ENCODE measurements around the gene FOSB. TPM values are rescaled to one million over a fixed set of nuclear protein-coding genes. Genes with fewer than 3 reads are reported as not detected.

The FOSB gene
- total and polyA plus RNA-seq, 4 donors = 7.9 to 24.2 (median 16.4) TPM

- TF ChIP-seq, protein P1, sequence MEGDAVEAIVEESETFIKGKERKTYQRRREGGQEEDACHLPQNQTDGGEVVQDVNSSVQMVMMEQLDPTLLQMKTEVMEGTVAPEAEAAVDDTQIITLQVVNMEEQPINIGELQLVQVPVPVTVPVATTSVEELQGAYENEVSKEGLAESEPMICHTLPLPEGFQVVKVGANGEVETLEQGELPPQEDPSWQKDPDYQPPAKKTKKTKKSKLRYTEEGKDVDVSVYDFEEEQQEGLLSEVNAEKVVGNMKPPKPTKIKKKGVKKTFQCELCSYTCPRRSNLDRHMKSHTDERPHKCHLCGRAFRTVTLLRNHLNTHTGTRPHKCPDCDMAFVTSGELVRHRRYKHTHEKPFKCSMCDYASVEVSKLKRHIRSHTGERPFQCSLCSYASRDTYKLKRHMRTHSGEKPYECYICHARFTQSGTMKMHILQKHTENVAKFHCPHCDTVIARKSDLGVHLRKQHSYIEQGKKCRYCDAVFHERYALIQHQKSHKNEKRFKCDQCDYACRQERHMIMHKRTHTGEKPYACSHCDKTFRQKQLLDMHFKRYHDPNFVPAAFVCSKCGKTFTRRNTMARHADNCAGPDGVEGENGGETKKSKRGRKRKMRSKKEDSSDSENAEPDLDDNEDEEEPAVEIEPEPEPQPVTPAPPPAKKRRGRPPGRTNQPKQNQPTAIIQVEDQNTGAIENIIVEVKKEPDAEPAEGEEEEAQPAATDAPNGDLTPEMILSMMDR (IDR thresholded peaks at IDR 0.05; ENCODE audit: control extremely low read depth, extremely low read depth) = no peak
- Histone ChIP-seq H3K27me3 (ENCODE audit: control insufficient read depth in 3 of 3, insufficient read depth in 3 of 3, low read length in 2 of 3) (no peaks in the 10 kb centered on the region), H3K9me3 (ENCODE audit: control insufficient read depth in 4 of 4, insufficient read depth in 3 of 4, low read length in 3 of 4) (no peaks in the 10 kb centered on the region), H3K36me3 (ENCODE audit: control insufficient read depth in 4 of 4, insufficient read depth in 4 of 4, low read length in 4 of 4) (no peaks in the 10 kb centered on the region), H3K9ac (ENCODE audit: insufficient read depth in 1 of 2, low read length in 2 of 2) (no peak overlapping the region), H3K4me3 (no peak overlapping the region), H3K27ac (ENCODE audit: low read depth in 1 of 2, low read length in 1 of 2) (no peak overlapping the region), H3K4me1 (ENCODE audit: control insufficient read depth in 5 of 5, insufficient read depth in 5 of 5, low read length in 5 of 5) (peaks cover 0 to 6% (median 0%) of the 10 kb centered on the region in 5 donors)
- 91 to 96% methylated on average over 5 of the region's 5 CpGs for WGBS, 2 donors
- ATAC-seq (ENCODE audit: insufficient read depth, low FRiP score) (no peak), DNase-seq (no peak)
These were observed 15.2 kb downstream of the FOSB start for GRCh38 chr19:45483033-45483432.

DNA sequence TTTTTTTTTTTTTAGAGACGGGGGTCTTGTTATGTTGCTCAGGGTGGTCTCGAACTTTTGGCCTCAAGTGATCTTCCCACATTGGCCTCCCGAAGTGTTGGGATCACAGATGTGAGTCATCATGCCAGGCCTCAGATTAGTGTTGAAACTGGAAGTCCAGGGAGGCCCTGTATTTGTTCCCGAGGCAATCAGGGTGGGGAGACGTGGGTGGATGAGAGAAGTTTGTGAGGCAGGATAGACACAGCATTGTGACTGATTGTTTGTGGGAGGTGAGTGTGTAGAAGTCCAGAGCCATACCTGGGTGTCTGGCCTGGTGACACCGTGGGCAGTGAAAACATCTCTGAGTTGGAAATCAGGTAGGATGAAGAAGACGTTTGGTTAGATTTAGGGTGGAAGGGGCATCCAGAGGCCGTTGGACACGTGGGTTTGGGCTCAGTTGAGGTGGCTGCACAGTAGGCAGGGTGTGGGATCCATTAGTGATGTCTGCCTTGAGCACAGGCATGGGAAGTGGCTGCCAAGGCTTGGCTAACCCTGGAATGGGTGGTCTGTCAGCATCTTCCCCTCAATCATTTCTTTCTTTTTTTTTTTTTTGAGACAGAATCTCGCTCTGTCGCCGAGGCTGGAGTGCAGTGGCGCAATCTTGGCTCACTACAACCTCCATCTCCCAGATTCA, 16.6 kb downstream of the FOSB start:
- H3K36me3 ChIP-seq (ENCODE audit: control insufficient read depth in 4 of 4, insufficient read depth in 4 of 4, low read length in 4 of 4) = no peaks in the 10 kb centered on the region
- H3K9ac ChIP-seq (ENCODE audit: insufficient read depth in 1 of 2, low read length in 2 of 2) = no peak overlapping the region
- no peaks in the 10 kb centered on the region for H3K27me3 ChIP-seq (ENCODE audit: control insufficient read depth in 3 of 3, insufficient read depth in 3 of 3, low read length in 2 of 3)
- H3K27ac ChIP-seq (ENCODE audit: low read depth in 1 of 2, low read length in 1 of 2) = no peak overlapping the region
- 80 to 82% methylated on average over 13 of the region's 13 CpGs for WGBS, 2 donors
- H3K9me3 ChIP-seq (ENCODE audit: control insufficient read depth in 4 of 4, insufficient read depth in 3 of 4, low read length in 3 of 4) = no peaks in the 10 kb centered on the region
- TF ChIP-seq, protein P1 (IDR thresholded peaks at IDR 0.05; ENCODE audit: control extremely low read depth, extremely low read depth) = no peak
- ATAC-seq (ENCODE audit: insufficient read depth, low FRiP score) (no peak), DNase-seq (no peak)
- no peaks in the 10 kb centered on the region for H3K4me1 ChIP-seq (ENCODE audit: control insufficient read depth in 5 of 5, insufficient read depth in 5 of 5, low read length in 5 of 5)
- H3K4me3 ChIP-seq = no peak overlapping the region

DNA sequence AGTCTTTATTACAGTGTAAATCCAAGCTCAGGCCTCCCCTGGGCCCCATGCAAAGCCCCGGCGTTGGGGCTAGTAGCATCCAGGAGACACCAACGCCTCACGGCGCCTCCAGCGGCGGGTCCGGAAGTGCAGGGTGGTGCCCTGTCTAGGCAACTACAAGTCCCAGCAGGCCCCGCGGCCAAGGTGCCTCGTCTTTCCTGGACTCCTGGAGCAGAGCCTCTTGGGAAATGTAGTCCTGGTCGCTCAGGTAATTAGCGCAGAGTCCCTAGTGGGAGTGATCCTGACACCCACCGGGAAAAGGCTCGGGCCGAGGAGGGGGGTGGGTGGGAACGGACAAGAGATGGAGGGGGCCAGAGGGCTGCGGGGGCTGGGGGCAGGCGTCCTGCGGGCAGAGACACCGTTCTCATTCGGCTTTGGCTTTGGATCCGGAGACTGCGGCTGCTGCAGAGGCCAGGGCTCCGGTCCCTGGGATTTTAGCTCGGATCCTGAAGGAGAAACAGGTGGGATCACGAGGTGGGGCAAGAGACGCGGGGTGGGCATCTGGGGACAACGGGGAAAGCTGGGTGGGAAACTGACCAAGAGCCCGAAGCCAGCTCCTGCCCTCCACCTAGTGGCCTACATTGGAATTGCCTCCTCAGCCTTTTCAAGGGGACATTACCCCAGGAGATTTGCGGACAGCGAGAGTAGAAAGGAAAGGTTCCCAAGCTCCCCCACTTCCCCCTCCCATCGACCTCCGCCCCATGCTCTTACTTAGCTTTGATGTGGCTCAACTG, 17.7 kb downstream of the FOSB start:
- DNase-seq (peak; percentile 94 to 95 (median 94)), ATAC-seq (ENCODE audit: insufficient read depth, low FRiP score) (peak; percentile 100)
- Histone ChIP-seq H3K9me3 (ENCODE audit: control insufficient read depth in 4 of 4, insufficient read depth in 3 of 4, low read length in 3 of 4) (no peaks in the 10 kb centered on the region), H3K27me3 (ENCODE audit: control insufficient read depth in 3 of 3, insufficient read depth in 3 of 3, low read length in 2 of 3) (no peaks in the 10 kb centered on the region), H3K4me3 (peak overlapping the region; percentile 42), H3K36me3 (ENCODE audit: control insufficient read depth in 4 of 4, insufficient read depth in 4 of 4, low read length in 4 of 4) (no peaks in the 10 kb centered on the region), H3K4me1 (ENCODE audit: control insufficient read depth in 5 of 5, insufficient read depth in 5 of 5, low read length in 5 of 5) (no peaks in the 10 kb centered on the region), H3K9ac (ENCODE audit: insufficient read depth in 1 of 2, low read length in 2 of 2) (no peak overlapping the region), H3K27ac (ENCODE audit: low read depth in 1 of 2, low read length in 1 of 2) (peak overlapping the region; percentile 52 to 76)
- TF ChIP-seq, protein P1 (IDR thresholded peaks at IDR 0.05; ENCODE audit: control extremely low read depth, extremely low read depth) = peak; percentile 87
- WGBS, 2 donors = 0 to 1% methylated on average over 35 of the region's 35 CpGs

Measured in lung (tissue), 12 donors.